Eye (tissue), 1 donor: ENCODE results near the gene NXF2.
"Not testable (repeated sequence)": the region's sequence is repeated elsewhere in the genome, so short reads cannot be mapped to it uniquely, and the experiment has no call there.

ENCODE experiments used
- DNase-seq: peaks from one replicate; pipeline ENCODE4 v3.0.0-alpha.2; 2015

The NXF2 gene

GRCh38 chrX:102246893-102247292, at the start of gene NXF2:
NXF2 (plus strand) TSS chrX:102247167; CDS start chrX:102307079, 59,912 bp downstream.
- DNase-seq, result not testable (repeated sequence)

DNA sequence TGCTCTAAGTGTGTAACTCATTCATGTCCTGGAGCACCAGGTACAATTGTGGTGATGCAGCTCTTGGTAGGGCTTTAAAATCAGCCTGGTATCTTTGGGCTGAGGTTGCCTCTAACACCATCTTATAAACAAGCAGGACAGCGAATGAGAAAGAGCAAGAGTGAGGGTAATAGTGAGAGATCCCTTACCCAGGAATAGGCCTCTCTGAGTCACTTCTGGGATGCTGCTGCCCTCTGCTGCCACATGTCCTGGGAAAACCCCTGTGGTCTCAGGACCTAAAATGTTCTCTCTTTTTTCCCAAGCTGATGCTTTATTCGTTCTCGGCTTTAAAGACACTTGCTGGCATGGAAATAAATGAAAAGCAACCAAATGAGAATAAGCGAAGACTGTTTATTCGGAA, 39.0 kb upstream of the NXF2 start:
- not testable (repeated sequence) for DNase-seq

GRCh38 chrX:102214986-102215385, 32.0 kb upstream of the NXF2 start, which contains the start of gene TCP11X1:
TCP11X1 (plus strand) TSS chrX:102215301.
- not testable (repeated sequence) for DNase-seq

DNA sequence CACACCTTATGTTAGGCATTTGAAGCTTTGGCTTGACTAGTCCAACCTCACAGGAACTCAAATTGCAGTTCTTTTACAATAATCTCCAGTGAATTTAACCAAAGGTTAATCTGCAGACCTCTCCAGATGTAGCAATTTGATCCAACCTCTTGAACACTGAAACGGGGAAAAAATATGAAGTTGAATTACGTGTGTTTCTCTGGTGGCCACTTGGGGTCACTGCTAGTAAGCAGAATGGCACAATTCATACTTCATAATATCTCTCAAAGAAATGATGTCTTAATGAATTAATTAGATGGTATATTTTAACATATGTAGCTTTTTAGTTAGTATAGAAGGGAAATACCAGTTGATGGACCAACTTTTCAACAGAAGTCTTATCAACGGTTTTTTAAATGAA, 30.5 kb upstream of the NXF2 start:
- DNase-seq, result not testable (repeated sequence)

- DNase-seq, result not testable (repeated sequence)
Measured at GRCh38 chrX:102235678-102236077, 11.3 kb upstream of the NXF2 start.

DNA sequence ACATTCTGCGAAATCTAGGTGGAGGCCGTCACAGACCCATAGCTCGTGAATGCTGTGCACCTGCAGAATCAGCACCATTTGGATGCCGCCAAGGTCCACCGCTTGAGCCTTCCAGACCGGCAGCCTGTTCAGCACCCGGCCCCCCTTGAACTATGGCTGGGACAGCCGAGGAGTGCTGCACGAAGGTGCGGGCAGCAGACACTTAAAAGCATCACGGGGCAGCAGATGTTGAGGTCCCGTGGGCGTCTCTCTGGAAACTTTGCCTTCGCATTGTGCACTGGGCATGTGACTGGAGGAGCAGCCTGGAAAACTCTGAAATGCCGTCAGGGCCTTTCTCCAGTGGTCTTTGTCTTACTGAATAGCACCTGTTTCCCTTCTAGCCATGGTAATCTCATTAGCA, 6.7 kb upstream of the NXF2 start:
- not testable (repeated sequence) for DNase-seq

- DNase-seq, result not testable (repeated sequence)
Measured at GRCh38 chrX:102272231-102272630, 25.3 kb downstream of the NXF2 start.

GRCh38 chrX:102338162-102338561, 91.2 kb downstream of the NXF2 start:
- no peak for DNase-seq

- no peak for DNase-seq
Measured at GRCh38 chrX:102339312-102340298, 92.6 kb downstream of the NXF2 start.

DNA sequence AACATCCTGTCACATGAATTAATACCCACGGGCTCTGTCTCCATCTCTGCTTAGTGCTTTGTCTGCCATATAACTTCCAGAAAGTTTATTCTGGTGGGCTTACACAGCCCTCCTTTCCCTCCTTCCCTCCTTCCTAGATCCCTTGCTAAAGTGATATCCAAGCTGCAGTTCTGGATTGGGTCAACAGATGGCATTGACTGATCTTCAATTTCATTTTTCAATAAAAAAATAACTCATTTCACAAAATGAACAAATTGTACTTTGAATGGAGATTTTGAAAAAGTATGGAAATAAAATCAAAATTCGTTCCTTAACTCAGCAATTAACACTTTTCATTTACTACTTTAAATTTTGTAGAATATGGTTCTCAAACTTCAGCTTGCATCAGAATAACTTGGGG, 94.9 kb downstream of the NXF2 start:
- DNase-seq, result no peak

- DNase-seq, result peak; percentile 77
Measured at GRCh38 chrX:102345916-102346315, 98.9 kb downstream of the NXF2 start.
